T-helper 2 cell treated with Interferon-gamma antibody and Interleukin-4, amounts not matched to agents 100 ng/mL and 5 ng/mL, for 36 hours (primary cell): ENCODE results near the gene SPTSSB. TPM values are rescaled to one million over a fixed set of nuclear protein-coding genes. Genes with fewer than 3 reads are reported as not detected.

ENCODE experiments used
- intact Hi-C: fragments of 100-400 bp; cut with micrococcal nuclease; formaldehyde crosslinking; loops from one replicate; pipeline ENCODE4 v1.15.1; 2023
- total RNA-seq: library from RNA; stranded (reverse); gene quantifications from 2 replicates; pipeline ENCODE4 v1.2.3, GENCODE V29; 2022

Gene SPTSSB
- total RNA-seq, 1 donor from 2014 or later, result not detected

DNA sequence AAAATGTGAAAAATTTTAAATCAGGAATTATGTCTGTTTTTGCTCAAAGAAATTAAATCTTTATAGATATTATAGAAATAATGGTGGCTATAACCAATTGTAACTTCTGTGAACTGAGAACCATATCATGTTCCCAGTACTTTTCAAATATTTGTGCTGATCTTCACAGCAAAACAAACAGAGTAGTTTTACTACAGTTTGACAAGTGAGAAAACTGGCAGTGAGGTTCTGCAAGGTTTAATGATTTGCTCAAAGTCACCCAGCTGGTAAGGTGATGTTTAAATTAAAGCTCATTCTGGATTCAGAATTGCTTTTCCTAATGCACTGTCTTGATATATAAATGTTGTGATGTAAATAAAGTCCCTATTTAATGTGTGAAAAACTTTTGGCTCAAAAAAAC lies 22.0 kb upstream of the SPTSSB start:
- intact Hi-C loops, result no loop called here

DNA sequence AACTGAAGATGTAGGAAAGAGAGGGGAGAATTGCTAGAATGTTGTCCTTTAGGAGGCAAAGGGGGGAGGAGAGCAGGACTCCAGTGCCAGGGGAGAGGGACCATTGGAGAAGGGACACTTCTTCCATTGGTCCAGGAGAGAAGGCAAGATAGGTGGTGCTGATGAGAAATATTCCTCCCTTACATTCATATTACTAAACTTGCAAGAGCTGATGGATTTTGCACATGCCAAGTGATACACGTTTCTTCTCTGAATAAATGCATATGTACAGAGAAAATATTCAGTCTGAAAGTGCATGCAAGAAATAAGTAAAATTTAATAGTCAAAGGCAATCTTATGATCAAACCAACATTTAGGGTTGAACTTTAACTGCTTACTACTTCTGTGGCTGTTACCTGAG lies 21.5 kb upstream of the SPTSSB start:
- intact Hi-C loops, result no loop called here

- intact Hi-C loops, result no loop called here
These were observed 18.9 kb upstream of the SPTSSB start for GRCh38 chr3:161390200-161390599.

- intact Hi-C loops, result no loop called here
These were observed 18.2 kb upstream of the SPTSSB start for GRCh38 chr3:161389445-161390035.

GRCh38 chr3:161388855-161389254 lies 17.5 kb upstream of the SPTSSB start:
- intact Hi-C loops, result no loop called here

DNA sequence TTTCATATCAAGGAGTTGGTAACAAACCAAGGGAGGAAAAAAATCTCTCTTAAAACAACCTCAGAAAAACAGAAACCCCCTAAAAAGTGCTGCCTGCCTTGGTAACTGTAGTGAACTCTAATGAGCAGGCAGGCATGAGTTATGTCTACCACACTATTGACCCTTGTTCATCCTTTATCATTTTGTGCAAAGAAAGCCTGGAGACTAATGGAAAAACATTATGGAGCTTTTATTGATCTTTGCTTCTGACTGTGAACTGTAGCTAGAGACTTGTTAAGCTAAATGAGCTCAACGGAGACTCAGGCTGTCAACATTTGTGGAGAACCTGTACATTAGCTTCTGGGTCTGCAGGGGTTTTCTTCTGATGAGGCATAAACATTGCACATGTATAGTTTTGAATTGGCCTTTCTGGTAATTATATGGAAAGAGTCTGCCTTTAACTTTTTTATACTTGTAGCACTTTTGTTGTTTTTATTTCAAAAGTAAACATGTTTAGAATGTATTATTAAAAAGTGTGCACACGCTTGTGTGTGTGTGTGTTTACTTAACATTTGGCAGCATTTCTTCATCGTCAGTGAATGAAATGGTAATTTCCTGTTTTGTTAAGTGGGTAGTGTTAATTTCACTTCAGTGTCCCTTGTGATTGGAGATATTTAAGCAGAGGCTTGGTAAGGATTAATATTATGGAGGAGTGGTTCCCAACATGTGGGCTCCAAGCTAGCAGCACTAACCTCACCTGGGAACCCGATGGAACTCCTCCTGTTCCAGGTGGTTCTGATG lies 15.9 kb upstream of the SPTSSB start:
- intact Hi-C loops, result no loop called here

DNA sequence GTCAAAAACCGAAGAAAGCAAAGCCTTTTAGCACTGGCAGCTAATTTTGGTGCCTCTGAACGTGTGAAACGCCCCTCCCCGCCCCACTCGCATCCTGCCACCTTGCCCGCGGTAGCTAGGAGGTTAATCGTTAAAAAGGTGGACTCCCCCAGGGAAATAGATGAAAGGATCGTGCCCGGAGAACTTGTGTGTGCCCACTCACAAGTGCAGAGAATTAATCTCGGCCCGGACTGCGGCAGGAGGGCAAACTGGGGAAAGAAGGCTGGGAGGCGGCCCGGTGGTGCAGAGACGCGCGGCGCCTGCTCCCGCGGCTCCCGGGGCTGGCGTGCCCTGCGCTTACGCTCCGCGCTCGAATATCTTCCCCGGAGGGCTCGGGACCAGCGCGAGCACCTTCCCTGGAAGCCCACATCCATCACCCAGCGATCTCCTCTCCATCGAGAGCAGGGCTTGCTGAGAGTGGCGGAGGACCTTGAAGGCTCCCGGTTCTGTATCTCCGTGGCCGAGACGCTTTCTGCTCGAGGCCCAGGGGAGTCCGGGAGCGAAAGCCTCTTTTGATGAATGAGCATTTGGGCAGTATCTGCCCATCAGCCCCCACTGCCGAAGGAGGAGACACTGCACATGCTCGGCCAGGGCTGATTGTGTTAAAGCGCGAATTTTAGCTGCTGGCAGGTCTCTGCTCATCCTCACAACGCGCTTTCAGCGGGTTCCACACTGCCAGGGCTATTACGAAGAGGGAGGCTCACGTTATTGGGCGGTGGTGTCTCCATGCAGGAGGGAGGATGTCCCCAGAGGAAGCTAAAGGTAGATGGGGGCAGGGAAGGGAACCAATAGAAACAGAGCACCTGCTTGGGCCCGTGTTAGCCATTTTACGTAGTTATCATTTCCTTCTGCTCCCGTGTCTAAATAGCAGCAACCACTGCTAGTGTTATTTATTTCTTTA lies 1.3 kb upstream of the SPTSSB start:
- intact Hi-C loops, result loop anchor here (5.0 kb wide), 1 partner anchor 60 kb away; no protein-coding TSS in a partner anchor

- intact Hi-C loops, result no loop called here
These were observed 1.8 kb downstream of the SPTSSB start for GRCh38 chr3:161369531-161369930.

DNA sequence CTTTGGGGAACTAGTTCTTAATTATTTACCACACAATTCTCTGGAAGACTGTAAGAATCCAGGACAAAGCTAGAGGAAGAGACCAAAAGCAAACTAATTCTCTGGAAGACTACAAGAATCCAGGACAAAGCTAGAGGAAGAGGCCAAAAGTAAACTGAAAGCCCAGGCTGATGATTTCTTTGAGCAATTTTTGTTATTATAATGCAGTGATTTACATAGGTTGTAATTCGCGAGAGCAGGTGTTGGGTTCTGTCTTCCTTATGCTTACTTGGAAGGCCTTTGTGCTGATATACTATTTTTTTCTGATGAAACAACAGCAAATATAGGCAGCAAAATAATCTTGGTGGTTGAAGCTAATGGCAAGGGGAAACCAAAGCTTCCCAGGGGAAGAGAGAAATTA lies 5.2 kb downstream of the SPTSSB start:
- intact Hi-C loops, result no loop called here

DNA sequence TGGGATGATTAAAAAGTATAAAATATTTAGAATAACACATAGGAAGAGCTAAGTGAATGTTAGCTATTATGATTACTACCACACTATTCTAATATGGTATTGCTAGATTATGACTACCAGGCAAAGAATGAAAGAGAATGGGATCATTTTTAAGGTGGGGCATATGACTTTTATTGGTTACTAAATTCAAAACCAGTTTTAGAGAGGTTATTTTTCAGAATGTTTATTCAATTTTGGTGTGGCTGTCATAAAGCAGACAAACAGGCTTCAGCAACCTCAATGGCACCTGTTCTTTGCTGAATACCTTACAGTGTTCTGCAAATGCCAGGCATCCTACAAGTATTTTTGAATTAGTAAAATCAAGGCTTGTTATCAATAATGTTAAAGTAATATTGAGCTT lies 12.8 kb downstream of the SPTSSB start:
- intact Hi-C loops, result no loop called here

DNA sequence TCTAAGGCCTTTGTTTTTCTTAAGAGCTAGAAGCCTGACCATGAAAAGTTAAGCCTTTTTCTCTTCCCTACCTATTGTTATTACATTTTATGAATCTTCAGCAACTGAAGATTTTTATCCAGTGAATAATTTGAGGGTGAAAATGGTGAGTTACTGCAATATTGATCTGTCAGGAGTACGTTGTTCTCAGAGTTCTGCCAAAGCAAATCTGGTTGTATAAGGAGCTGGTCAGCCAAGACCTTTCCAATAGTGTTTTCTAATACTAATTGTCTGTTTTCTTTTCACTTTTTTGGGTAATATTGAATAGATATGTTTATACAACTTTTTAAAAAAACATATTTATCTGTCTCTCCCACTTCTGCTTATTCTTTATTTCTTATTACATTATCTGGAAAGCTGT lies 15.0 kb downstream of the SPTSSB start:
- intact Hi-C loops, result no loop called here

DNA sequence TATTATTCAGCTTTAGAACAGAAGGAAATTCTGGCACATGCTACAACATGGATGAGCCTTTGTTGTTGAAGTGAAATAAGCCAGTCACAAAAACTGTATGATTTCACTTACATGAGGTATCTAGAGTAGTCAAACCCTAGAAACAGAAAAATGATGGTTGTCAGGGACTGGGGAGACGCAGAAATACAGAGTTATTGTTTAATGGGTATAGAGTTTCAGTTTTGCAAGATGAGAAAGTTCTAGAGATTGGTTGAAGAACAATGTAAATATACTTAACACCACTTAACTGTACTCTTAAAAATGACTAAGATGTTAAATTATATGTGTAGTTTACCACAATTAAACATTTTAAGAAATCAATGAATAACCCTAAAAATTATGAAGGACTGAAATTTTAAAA lies 15.8 kb downstream of the SPTSSB start:
- intact Hi-C loops, result no loop called here

- intact Hi-C loops, result no loop called here
These were observed 16.8 kb downstream of the SPTSSB start for GRCh38 chr3:161354554-161354953.

- intact Hi-C loops, result no loop called here
These were observed 20.0 kb downstream of the SPTSSB start for GRCh38 chr3:161351330-161351729.

GRCh38 chr3:161350916-161351315 lies 20.4 kb downstream of the SPTSSB start:
- intact Hi-C loops, result no loop called here

DNA sequence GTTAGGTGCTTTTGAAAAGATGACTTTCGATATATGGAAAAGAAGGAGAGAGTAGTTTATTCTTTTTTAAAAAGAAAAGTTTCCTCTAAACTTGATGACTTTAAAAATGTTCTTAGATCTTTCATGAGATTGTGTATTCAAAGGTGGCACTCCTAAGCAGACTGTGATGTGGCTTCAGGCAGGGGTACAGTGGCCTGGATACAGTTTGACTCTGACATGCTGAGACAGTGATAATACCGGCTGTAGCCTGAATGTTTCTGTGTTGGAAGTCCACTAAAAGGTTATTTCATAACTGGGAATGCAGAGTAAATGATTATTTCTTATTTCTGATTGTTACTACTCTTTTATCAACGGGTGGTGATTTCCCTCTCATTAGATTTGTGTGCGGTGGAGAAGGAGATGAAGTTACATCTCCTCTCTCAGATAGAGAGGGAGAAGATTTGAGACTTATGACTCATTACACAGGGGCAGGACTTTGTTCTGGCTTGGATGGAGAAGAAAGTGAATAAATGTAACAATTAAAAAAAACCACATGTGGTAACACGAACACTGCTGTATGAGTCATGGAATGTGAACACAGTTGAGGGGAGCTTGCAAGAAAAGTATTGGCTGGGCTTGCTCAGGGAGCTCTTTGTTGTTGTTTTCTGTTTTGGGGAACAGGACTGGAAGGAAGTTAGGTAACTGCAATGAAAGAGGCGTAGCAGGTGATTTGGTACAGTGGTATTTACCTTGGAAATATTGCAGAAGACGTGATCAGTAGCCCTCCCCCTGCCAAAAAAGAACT lies 21.6 kb downstream of the SPTSSB start:
- intact Hi-C loops, result no loop called here

DNA sequence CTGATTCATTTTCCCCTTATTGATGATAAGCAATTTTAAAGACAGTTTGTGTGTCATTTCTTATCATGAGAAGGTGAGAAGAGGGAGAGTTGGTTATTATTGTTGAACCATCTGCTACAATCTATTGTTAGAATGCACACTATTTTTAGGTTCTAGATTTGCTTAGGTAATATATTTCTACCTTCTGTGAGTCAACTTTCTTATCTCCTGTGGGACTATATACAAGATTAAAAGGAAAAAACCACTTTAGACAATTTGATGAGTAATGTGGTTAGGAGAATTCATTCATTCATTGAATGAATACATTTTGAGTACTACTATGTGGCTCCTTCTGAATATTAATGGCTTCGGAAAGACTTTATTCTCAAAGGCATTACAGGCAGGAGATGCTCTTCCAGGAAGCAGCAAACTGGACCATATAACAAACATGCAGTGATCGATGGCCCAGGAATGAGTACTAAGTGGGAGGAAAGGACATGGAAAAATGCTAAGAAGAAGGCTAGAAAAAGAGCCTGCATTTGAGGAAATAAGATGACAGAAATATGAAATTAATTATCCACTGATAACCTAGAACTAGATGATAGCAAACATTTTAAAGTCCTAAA lies 22.4 kb downstream of the SPTSSB start:
- intact Hi-C loops, result no loop called here

GRCh38 chr3:161347726-161348125 lies 23.6 kb downstream of the SPTSSB start:
- intact Hi-C loops, result no loop called here

GRCh38 chr3:161345023-161345422 lies 26.3 kb downstream of the SPTSSB start:
- intact Hi-C loops, result no loop called here

DNA sequence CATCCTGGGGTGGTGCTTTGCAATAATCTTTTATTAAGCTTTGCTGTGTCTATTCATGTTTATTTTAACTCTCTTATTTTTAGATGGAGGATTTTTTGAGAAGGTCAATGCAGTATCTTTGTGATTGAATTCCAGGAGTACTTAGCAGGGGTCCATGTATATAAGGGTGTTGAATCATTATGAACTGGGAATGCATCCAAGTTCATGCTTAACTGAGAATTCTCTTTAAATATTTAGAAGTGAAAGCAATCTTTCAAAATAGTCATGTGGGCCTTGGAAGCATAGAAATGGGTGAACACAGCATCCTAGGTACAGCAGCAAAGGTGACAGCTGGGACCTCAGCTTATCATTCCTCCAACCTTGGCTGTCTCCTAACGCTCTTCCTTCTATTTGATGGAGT lies 27.3 kb downstream of the SPTSSB start:
- intact Hi-C loops, result no loop called here

- intact Hi-C loops, result no loop called here
These were observed 27.8 kb downstream of the SPTSSB start for GRCh38 chr3:161343540-161343939.
